OCI-LY7 (cell line): ENCODE results near the gene STARD7.

Experiments used
- CTCF ChIP-seq: fragments of 200-600 bp; sonication (generic); conservative IDR thresholded peaks from 2 replicates; pipeline ENCODE4 v1.5.1; 2014; ENCODE audit warnings: mild to moderate bottlenecking, antibody characterized with exemption, low read length, moderate library complexity, mixed read lengths
- EZH2phosphoT487 ChIP-seq: fragments of 200-600 bp; sonication (generic); IDR thresholded peaks from 2 replicates; pipeline ENCODE4 v1.6.1; 2018; ENCODE audit warnings: low read depth, borderline replicate concordance, mild to moderate bottlenecking, mixed run types, antibody characterized with exemption, low read length, moderate library complexity, mixed read lengths

DNA sequence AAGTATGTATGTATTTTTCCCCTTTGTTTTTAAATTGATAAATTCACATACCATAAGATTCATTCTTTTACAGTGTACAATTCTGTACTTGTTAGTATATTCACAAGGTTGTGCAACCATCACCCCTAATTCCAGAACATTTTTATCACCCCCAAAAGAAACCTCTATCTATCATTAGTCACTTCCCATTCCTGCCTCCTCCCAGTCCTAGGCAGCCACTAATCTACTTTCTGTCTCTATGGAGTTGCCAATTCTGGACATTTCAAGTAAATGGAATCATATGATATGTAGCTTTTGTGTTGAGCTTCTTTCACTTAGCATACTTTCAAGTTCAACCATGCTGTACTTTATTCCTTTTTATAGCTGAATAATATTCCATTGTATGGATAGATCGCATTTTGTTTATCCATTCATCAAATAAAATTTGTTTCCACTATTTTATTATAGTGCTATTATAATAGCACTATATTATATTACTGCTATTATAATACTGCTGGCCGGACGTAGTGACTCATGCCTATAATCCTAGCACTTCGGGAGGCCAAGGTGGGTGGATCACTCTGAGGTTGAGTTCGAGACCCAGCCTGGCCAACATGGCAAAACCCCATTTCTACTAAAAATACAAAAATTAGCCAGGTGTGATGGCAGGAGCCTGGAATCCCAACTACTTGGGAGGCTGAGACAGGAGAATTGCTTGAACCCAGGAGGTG, 10.9 kb downstream of the STARD7 start:
- TF ChIP-seq CTCF = no peak
- no peak for TF ChIP-seq EZH2phosphoT487
